Measurements from ENCODE around the gene PLPP7.

PLPP7 gene

DNA sequence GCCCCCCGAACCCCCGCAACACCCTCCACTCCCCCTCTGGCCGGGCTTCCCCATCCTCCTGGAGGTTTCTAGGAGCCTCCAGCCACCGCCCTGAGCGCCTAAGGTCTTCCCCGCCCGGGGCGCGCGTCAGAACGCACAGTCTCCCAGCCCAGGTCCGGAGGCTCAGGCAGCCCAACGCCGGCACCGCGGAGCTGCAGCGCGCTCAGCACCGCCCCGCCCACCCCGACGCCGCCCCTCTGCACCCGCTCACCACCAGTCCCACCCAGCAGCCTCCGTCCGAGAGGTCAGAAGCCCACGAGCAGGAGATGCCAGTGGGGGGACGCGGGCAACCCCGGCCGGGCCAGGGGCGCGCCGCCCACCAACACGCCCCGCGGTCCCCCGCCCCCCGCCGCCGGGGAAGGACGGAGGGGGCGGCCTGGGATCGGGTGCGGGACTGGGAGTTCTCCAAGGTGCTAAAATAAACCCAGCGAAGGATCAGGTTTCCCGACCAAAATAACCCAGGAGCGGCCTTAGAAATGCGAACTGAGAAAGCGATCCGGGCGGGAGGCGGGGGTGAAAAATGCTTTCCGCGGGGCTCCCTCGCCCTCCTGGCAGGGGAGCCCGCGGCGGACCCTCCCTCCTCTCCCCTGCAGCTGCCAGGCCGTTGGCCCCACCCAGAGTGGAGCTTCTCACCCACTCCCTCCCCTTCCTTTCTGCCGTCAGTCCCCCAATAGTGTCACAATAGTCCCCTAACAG lies 6.7 kb upstream of the PLPP7 start:
- DNase-seq: no peak

DNA sequence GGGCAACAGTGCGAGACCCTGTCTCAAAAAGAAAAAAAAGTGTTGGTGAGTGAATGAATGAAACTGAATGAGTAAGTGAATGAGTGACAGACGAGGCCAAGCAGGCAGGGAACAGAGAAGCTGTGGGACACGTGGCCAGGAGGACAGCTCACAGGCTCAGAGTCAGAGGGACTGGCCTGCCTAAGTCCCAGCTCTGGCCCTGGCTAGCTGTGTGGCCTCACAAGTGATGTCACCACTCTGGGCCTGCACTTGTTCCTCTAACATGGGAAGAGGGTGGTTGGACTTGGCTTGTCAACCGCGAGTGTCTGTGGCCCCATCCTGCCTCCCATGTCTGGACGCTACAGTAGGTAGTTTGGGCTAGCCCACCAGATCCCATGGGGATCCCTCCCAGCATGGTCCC lies 4.7 kb upstream of the PLPP7 start:
- no peak for DNase-seq

DNA sequence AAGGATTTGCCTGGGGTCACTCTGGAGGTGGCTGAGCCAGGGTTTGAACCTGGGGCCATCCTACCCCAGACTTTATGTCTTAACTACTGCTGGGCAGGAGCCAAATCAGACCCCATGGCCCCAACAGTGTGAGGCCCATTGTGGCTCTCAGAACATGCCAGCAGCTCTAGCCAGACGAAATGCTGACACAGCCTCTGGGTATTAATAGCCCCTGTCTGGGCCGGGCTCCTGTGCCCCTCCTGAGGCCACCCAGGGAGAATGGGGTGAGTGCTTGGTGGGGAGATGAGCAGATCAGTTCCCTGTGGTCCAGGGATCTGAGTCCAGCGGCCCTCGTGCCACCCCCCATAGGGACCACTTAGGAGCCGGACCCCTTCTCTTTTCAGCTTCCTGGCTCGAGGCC lies 2.2 kb upstream of the PLPP7 start:
- no peak for DNase-seq

DNA sequence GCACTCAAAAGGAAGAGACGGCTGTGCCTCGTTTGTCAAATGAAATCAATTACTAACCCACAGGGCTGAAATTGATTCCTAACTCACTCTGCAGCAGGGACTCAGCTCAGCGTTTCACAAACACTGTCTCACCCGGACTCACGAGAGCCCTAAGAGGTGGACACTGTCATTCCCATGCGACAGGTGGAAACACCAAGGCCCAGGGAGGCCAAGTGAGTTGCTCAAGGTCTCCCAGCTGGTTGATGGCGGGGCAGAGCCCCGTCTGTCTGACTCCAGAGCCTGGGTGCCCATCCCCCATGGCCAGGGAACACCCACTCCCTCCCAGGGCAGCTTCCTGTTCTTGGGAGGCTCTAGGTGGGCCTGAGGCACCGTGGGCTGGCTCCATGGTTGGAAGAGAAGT lies 1.3 kb upstream of the PLPP7 start:
- DNase-seq: no peak

DNA sequence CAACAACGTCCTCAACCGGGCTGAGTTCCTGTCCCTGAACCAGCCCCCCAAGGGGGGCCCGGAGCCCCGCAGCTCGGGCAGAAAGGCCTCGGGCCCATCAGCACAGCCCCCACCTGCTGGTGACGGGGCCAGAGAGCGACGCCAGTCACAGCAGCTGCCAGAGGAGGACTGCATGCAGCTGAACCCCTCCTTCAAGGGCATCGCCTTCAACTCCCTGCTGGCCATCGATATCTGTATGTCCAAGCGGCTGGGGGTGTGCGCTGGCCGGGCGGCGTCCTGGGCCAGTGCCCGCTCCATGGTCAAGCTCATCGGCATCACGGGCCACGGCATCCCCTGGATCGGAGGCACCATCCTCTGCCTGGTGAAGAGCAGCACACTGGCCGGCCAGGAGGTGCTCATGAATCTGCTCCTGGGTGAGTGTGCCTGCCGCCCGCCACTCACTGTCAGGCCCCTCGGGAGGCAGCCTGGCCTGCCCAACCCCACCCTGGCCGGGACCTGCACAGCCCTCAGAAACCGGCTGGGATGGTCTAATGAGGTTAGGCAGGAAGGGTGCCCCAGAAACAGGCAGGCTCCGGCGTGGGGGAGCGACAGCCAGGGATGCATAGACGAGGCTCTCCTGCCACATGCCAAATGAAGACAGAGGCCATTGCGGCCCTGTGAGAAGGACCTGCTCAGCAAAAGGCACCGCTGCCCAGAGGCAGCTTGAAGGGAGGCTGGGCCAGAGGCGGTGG lies 678 bp downstream of the PLPP7 start:
- no peak for DNase-seq

DNA sequence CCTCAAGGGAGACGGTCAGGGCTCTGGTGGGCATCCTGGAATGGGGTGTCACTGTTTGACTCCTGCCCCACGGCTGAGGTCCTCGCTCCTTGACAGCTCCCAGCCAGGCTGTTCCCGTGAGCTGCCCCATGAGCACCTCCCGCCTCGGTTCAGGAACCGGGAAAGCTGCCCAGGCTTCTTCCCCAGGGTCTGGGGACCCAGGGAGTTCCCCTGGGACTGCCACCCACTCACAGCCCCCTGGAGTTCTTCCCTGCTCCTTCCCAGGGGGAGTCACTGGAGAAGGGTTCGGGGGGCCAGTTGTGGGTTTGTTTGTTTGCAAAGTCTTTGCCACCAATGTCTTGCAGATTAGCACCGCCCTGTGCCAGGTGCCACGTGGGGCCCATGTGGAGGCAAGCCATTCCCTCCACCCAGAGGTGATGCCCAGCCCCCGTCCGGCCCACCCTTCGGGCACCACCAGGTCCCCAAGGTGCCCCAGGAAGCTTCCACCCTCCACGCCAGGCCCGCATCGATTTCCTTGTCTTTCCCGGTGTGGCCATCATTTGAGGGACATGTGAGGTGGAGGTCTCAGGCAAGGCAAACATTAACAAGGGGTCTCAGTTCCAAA lies 1.3 kb downstream of the PLPP7 start:
- DNase-seq: no peak

DNA sequence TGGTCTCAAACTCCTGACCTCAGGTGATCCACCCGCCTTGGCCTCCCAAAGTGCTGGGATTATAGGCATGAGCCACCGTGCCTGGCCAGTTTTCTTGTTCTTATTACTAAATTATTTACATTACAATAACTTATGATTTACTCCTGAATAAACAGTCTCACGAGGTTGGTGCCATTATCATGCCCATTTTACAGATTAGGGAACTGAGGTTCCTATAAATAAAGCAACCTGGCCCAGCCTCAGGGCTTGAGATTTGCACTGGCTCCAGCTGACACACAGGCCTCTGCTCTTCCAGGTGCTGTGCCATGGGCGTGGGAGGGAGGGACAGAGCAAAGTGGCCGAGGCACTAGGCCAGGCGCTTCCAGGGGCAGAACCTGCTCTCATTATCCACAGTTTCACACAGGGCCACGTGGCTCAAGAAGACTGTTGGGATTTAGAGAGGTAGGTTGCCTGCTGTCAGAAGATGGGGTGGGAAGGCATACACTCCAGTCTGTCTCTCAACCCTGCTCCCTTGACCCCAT lies 2.3 kb downstream of the PLPP7 start:
- no peak for DNase-seq

DNA sequence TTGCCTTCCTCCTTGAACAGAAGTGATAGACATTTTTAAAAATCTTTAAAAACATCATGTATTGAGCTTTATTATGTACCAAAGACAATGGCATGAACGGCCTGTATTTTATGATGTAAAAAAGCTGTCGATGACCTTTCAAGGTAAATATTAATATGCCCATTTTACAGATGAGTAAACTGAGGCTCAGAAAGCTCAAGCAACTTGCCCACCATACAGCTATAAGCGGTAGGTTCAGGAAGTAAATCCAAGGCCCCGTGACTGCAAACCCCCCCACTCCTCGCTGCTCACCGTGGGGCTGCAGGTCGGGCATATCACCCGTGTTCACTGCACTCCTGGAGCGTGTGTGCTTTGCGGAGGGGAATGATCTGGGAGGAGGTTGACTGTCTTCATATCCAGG lies 3.4 kb downstream of the PLPP7 start:
- no peak for DNase-seq

DNA sequence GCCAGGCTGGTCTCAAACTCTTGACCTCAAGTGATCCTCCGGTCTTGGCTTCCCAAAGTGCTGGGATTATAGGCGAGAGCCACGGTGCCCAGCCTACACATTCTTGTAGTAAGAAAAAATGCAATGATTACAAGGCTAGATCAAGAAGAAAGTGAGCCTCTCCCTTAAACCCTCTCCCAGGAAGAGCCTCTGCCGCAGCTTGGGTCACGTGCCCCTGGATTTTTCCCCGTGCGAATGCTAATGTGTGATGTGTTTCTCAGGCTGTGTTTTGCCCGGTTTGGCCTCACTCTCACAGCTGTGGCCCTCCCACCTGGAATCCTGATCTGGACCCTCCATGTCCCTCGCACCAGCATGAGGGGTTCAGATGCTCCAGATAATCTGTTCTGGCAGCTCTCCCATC lies 6.9 kb downstream of the PLPP7 start:
- DNase-seq: no peak

DNA sequence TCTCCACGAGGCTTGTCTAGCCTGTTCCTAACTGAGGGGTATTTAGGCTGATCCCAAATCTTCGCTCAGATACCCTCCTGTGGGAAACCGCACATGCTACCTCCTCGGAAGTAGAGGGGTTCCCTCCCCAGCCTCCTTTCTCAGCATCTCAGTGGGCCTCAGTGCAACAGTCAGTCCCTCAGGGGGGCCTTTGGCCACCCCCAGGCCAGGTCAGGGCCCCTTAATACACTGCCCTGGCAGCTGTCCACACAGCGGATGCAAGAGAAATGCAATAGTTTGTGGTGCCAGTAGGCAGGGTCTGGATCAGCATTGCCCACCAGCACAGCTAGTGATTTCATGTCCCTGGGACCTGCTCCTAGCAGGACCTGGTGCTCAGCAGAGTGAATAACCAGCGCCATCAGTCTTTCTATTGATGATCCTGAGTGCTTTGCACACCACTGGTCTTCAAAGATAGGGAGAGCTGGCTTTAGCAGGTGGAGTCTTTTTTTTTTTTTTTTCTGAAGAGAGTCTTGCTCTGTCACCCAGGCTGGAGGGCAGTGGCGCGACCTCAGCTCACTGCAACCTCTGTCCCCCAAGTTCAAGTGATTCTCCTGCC lies 7.5 kb downstream of the PLPP7 start:
- DNase-seq: no peak

DNA sequence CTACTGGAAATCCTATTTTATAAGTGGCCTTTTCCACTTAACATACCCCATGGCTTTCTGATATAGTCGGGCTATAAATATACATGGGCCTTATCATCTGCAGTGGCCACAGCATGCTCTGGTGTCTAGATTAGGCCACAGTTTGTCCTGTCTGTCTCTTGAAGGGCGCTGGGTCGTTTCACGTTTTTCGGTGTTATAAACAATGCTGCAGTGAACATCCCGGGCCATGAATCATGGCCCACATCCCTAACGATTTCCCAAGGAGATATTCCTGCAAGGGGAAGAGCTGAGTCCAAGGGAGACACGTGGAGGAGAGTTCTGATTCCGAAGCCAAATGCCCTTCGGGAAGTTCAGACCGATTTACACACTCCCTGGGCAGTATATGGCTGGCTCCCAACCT lies 8.4 kb downstream of the PLPP7 start:
- no peak for DNase-seq

DNA sequence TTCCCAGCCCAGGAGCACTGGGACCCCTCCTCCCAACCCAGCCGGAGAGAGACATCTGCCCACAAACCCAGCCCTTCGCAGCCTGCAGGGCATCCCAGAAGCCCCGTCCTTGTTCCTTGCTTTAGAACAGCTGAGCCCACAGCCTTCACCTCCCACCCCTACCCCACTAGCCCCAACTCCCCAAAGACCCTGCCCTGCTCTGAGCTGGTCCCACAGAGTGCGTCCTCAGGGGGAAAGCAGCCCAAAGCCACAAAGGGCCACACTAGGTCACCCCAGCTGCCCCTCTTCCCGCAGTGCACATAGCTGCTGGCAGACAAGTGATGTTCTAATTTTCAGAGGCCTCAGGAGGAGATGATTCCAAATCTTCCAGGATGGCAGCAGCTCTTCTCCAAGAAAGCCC lies 8.8 kb downstream of the PLPP7 start:
- no peak for DNase-seq

DNA sequence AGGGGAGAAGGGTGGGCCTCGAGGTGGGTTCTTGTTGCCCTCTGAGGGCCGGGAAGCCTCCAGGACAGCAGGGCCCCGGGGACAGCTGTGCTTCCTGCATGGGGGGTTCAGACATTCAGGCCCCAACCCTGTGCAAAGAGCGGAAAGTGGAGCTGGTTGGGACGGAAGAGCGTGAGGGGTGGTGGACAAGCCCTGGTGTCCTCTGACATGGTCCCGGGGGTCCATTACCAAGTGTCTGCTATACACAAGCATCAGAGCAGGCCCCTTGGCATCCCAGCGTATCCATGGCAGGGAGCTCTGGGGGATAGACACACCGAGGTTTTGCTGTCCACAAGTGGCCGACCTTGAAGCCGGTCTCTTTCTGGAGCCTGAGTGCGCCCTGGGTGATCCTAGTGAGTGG lies 9.3 kb downstream of the PLPP7 start:
- no peak for DNase-seq

DNA sequence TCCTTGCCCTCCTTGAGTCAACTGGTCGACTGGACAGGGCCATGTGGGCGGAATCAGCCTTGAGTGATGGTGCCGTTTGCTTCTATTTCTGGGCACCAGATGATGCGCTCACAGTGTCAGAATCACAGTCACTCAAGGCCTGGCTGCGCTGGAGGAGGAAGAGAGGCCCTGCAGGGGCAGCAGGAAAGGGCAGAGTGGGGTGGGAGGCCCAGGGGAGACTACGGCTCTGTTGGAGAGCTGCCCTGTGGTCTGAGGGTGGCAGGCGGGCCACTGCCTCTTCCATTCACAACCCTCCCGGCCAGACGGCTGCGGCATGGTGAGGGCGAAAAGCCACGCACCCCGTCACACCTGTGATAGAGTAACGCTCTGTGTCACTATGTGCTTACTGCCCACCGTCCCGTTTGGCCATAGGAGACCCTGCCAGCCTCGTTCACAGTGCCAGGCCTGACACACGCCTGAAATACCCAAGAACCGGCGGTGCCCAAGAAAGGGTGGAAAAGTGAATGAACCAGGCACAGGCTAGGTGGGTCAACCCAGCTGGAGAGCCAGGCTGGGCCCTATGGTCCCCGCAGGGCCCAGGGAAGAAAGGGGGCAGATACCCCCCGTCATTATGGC lies 9.9 kb downstream of the PLPP7 start:
- DNase-seq: no peak

DNA sequence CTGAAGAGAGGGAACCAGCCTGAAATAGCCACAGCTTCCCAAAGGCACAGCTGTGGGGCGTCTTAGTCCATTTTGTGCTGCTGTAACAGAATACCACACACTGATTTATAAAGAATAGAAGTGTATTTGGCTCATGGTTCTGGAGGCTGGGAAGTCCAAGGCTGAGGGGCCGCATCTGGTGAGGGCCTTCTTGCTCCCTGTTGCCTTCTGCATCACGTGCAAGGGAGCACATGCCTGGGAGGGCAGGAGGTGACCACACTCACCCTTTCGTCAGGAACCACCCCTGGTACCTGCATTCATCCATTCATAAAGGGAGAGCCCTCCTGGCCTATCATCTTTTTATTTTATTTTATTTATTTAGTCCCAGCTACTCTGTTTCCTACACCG lies 10.4 kb downstream of the PLPP7 start:
- DNase-seq: no peak

DNA sequence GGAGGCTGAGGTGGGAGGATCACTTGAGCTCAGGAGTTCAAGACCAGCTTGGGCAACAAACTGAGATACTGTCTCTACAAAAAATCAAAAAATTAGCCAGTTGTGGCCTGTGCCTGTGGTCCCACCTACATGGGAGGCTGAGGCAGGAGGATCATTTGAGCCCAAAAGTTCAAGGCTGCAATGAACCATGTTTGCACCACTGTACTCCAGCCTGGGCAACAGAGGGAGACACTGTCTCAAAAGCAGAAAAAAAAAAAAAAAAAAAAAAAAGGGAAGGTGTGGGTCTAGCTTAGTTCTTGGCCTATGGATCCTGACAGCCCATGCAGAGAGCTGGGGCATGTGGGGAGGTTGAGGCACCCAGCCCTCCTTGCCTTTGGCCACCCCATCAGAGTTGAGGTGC lies 10.9 kb downstream of the PLPP7 start:
- no peak for DNase-seq

DNA sequence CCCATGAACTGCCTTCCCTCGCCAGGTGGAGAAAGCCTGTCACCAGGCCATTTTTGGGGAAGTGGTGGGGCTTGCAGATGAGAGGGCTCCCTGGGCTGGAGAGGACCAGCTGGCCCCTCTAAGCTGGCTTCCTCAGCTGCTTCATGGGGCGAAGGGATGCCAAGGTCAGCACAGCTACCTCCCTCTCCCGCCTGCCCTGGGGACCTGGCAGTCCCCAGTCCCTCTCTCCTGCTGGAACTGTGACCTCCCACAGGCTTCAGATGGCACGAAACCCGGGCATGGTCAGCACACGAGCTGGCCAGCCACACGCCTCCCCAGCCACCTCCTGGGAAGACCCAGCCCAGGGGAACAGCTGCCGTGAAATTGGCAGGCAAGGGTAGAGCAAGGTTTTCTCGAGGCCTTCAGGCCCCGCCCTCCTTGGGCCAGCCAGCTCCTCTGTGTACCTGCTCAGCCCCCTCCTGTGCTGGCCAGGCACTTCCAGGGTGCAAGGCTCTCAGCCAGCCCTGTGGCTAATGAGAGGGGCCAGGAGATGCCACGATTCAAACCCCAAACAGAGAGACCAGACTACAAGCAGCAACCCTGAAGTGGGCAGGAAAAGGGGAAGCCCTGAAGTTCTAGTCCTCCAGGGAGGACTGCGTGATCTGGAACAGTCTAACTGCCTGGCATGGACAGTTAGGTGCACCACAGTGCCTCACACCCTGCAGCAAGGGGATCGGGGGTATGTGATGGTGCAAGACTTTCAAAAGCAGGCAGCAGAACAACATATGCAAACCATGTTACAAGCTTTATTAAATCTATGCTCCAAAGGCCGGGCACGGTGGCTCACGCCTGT lies 12.9 kb downstream of the PLPP7 start:
- peak; percentile 20 for DNase-seq

DNA sequence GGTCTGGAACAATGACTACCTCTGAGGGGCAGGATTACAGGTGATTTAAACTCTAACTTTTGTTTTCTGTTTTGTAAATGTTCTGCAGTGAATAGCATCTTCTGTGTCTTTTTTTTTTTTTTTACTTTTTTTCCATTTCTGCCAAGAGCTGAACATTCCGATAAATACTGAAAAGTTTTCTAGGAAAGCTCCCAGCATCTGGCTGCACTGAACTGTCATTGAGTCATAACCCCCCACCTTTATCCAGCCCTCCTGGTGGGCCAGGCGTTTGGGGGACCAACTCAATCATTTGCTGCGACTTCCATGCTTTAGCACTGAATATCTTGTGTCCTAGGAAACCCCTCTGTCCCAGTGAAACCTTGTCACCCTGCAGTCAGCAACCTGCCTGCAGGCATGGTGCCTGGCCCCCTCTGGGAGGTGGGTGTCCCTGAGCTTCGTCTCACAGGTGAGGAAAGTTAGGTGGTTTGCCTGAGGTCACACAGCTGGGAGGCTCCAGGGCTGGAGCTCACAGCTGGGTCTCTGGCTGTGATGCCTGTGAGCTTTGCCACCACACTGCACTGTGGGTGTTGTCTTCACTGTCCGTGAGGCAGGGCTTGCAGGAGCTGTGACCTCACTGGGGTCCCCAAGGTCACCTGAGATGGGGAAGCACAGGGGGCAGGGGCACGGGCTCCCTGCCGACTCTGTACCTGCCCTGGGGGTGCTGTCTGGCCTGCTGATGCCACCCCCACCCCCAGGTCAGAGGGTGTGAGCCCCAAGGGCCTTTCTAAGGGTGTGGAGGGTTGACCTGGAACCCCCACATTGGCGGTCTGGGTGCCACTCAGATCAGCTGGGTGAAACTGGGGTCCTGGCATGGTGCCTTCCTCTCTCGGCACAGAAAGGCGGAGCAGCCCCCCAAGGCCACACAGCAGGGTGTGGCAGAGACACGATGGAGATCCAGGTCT lies 14.1 kb downstream of the PLPP7 start:
- no peak for DNase-seq

DNA sequence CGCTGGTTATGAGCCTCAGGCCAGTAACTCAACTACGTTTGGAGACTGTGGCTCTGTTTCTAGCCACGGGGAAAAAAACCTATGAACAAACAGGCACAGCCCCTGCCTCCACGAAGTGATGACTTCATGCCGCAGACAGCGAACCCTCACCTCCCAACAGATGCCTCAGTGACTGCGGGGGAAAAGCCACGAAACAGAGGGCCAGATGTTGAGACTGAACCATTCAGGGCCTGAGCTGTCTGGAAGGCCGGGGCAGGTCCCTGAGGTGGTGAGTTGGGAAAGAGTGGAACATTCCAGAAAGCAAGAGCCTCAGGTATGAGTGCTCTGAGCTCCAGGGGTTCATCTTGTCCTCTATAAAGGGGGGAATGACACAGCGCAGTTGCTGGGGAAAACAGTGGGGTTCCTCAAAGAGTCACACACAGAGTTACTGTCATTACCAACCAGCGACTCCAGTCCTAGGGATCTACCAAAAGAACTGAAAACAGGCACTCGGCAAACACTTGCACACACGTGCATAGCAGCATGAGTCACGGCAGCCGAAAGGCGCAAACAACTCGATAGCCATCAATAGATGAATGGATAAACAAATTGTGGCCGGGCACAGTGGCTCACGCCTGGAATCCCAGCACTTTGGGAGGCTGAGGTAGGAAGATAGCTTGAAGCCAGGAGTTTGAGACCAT lies 15.3 kb downstream of the PLPP7 start:
- no peak for DNase-seq

DNA sequence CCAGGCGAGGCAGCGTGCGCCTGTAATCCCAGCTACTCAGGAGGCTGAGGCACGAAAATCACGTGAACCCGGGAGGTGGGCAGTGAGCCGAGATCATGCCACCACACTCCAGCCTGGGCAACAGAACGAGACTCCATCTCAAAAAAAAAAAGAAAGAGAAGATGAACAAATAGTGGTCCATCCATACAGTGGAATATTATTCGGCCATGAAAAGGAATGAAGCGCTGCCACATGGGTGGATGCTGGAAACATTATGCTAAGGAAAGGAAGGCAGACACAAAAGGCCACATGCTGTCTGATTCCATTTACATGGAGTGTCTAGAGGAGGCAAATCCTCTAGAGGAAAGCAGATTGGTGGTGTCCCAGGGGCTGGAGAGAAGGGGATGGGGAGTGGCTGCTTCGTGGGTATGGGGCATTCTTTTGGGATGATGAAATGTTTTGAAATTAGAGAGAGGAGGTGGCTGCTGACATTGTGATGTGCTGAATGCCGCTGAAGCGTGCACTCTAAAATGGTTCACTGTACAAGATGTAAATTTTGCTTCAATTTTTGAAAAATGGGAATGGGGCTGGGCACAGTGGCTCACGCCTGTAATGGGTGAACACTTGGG lies 17.0 kb downstream of the PLPP7 start:
- DNase-seq: no peak

Data from MV-4-11 (cell line).